NCI-H82 treated with DMSO at 0.1 percent for 48 hours (cell line): ENCODE results near the gene CDK5RAP3.
"Not testable (repeated sequence)": the region's sequence is repeated elsewhere in the genome, so short reads cannot be mapped to it uniquely, and the experiment has no call there.

Experiments used
- DNase-seq: peaks from one replicate; lab custom pipeline; 2025; ENCODE audit not compliant: unreplicated experiment; lab: John Stamatoyannopoulos, UW

CDK5RAP3 gene

DNA sequence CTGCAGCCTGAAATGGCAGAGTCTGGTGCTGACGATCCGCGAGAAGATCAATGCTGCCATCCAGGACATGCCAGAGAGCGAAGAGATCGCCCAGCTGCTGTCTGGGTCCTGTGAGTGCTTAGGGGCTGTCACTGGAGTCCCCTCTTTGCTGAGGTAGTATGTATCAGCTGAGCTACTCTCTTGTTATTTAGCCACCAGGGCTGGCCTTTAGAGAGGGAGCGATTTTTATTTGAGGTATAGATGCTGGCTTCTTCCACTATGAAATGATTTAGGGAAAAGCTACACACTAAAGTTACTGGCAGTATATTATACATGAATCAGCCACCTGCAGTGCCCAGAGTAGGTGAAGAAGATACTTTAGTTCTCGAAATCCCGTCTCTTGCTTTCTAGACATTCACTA lies 2.6 kb downstream of the CDK5RAP3 start:
- DNase-seq: no peak

DNA sequence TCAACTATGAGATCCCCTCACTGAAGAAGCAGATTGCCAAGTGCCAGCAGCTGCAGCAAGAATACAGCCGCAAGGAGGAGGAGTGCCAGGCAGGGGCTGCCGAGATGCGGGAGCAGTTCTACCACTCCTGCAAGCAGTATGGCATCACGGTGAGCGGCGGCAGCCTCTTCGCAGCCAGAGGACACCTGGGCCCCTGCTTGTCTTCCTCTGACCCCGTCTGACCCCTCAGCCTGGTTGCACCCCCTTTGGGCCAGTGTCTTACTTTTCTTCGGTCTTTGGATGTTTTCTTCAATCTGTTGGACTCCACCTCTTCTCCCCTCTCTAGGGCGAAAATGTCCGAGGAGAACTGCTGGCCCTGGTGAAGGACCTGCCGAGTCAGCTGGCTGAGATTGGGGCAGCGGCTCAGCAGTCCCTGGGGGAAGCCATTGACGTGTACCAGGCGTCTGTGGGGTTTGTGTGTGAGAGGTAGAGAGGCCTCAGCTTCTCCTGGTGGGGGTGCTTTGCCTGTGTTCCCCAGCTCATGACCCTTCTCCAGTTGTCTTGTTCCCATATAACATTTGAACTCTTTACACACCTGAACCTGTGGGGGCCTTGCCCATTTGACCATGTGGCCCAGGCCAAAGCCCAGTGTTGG lies 4.4 kb downstream of the CDK5RAP3 start:
- DNase-seq: no peak

- DNase-seq: no peak
Observed at GRCh38 chr17:47975823-47976205, 4.9 kb downstream of the CDK5RAP3 start.

DNA sequence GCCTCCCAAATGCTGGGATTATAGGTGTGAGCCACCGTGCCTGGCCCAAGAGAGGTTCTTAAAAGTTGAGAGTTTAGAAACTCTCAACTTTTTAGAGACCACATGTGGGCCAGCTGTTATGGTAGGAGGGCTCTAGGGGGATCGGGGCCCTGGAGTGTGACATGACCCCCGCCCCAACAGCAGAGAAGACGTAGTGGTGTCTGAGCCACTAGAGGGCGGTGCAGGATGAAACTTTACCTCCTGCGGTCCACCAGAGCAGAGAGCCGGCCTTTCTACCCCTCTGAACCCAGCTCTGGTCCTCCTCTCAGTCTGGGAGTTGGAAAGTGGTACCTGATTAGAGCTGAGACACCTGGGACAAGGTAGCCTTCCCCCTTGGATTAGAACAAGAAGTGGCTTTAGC lies 7.4 kb downstream of the CDK5RAP3 start:
- DNase-seq: peak; percentile 67

DNA sequence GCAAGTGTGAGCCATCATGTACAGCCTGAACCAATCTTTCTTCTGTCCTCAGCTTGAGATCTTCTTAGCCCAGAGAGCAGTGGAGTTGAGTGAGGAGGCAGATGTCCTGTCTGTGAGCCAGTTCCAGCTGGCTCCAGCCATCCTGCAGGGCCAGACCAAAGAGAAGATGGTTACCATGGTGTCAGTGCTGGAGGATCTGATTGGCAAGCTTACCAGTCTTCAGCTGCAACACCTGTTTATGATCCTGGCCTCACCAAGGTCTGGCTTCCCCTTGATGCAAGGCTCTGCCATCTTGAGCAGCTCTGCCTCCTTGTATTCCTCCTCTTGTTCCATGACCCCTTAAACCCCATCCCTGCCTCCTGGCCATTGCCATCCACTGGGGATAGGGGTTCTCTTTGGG lies 9.6 kb downstream of the CDK5RAP3 start:
- DNase-seq: no peak

- no peak for DNase-seq
Observed at GRCh38 chr17:47981462-47981861, 10.5 kb downstream of the CDK5RAP3 start.

DNA sequence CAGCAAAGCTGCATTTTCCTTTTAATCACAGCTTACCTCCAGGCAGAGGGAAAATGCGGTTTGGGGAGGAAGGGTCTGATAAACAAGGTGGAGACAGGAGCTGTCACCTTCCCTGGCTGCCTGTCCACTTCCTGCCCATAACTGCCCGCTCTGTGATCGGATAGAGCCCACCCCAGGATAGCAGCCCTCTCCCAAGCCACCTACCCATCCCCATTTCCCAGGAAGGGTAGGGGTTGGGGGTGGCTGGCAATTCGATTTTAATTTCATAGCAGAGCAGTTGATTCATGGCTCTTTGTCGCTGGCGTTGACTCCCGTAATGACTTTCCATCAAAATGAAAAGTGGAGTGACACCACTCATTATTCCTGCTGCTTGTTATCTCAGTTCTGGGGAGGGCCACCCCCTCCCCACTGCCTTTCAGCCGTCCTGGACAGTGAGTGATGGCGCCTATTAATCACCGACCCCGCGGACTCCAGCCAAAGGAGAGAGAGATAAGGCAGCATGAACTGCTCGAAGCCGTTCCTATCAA lies 11.2 kb downstream of the CDK5RAP3 start:
- no peak for DNase-seq

GRCh38 chr17:47982645-47983390 lies 11.9 kb downstream of the CDK5RAP3 start:
- DNase-seq: peak; percentile 53

- DNase-seq: no peak
Observed at GRCh38 chr17:47983492-47984223, 12.7 kb downstream of the CDK5RAP3 start.

DNA sequence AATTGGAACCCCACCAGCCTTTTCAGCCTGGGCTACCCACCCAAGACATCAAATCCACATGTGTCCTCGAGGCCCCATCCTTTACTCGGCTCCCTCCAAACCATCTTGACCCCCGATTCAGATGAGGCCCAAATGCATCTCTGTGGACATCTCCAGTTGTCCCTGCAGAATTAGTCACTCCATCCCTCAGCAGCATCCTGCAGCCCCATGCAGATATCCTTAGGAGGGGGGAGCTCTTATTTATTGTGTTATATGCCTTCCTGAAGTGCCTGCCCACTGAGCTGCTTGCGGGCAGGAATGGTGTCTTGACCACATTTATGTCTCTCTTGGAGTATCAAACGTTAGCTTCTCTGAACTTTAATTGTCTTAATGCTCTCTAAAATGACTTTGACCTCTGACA lies 15.6 kb downstream of the CDK5RAP3 start:
- no peak for DNase-seq

- DNase-seq: peak; percentile 28
Observed at GRCh38 chr17:47987240-47987835, 16.4 kb downstream of the CDK5RAP3 start.

- DNase-seq: not testable (repeated sequence)
Observed at GRCh38 chr17:47988445-47988844, 17.5 kb downstream of the CDK5RAP3 start.

- no peak for DNase-seq
Observed at GRCh38 chr17:47989159-47989558, 18.2 kb downstream of the CDK5RAP3 start.

- DNase-seq: no peak
Observed at GRCh38 chr17:47989700-47990099, 18.8 kb downstream of the CDK5RAP3 start.

DNA sequence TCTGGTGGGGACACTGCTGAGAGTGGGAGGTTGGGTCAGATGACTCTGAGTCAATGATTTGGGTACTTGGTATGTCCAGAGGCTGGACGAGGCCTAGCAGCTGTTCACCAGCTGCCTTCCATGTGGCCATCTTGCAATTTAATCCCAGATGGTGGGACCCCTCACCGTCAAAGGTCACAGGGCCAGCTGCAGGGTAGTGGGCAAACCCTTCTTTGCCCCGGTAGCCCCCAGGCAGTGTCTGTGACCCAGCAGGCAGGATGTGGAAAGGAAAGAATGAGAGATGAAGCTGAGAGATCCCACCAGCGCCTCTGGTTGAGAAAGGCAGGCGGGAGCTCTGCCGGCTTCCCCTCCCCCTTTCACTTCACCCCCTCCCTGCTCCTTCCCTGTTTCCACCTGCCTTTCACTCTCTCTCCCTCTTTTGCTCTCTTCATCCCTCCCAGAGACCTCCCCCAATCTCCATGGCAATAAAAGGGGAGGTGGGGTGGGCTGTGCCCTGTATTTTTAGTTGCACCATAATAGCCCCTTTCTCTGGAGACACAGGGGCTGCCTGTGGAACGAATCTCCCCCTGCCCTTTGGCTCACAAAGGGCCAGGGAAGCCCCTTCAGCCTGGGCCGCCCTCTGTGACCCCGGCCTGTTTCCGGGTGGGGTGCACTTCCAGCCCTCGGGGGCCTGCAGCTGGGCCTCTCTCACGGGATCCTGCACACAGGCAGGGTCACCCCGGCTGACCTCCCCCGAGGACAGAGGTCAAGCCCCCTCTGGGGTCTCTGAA lies 20.2 kb downstream of the CDK5RAP3 start:
- peak; percentile 14 for DNase-seq

DNA sequence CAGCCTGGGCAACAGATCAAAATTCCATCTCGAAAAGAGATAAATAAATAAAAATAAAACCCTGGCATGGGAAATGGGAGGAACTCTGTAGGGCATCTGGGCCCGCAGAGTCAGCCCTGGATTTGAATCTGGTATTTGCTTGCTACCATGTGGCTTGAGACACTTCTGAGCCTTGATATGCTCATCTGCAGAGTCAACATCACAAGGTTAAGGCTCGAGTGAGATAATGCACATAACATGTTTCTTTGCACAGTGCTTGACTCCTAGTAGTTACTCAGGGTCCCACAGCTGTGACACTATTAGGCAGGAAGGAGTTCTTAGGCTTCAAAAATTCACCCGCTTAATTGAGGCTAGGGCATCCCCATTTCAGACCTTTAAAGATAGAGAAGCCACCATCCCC lies 21.3 kb downstream of the CDK5RAP3 start:
- no peak for DNase-seq

GRCh38 chr17:47993031-47993564 lies 22.2 kb downstream of the CDK5RAP3 start:
- DNase-seq: no peak

GRCh38 chr17:47993964-47994363 lies 23.1 kb downstream of the CDK5RAP3 start:
- DNase-seq: peak; percentile 28

GRCh38 chr17:47994724-47995123 lies 23.8 kb downstream of the CDK5RAP3 start:
- no peak for DNase-seq

DNA sequence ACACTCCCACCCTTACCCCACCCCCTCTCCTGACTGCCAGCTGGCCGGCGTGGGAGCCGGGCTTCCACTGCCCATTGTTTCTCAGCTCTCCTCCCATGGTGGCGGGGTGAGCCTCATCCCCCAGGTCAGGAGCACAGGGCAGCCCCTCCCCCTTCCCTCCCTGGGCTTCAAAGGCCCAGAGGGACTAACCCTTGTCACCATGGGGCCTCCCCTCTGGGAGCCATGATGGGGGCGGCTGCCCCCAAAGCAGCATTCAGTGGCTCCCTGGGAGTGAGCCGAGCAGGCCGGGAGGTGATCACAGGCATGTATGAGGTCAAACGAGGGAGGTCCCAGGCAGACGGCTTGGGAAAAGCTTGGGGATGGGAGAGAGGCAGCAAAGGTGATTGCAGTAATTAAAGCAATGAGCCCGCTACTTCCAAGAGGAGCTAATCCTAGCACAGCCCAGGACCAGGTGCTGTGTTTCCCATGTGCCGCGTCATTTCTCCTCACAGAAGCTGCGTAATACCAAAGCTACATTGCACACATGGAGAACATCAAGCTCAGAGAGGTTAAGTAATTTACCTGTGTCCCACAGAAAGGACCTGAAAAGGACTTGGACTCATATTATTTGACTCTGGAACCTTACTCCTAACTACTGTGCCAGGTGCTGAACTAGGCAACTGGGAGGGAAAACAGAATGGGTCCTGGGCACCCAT lies 24.5 kb downstream of the CDK5RAP3 start:
- peak; percentile 93 for DNase-seq
